Adrenal gland (tissue), 5 donors: ENCODE data around the gene SERPINA4.

Source experiments
- CTCF ChIP-seq, 6 experiments: fragments of 450-650 bp in 4 of 6; fragments of 200-600 bp in 2 of 6; sonication (generic) in 1 of 6; IDR thresholded peaks; 1 replicate in 5 of 6; 2 replicates in 1 of 6; pipeline versions ENCODE4 v1.5.1 to v1.8.0; 2016 to 2021; ENCODE audit warnings: antibody characterized with exemption in 6 of 6, mild to moderate bottlenecking in 2 of 6, moderate library complexity in 1 of 6
- POLR2A ChIP-seq, 2 donors: fragments of 450-650 bp; IDR thresholded peaks; one replicate each; pipeline ENCODE4 v1.6.1; 2017; ENCODE audit warnings: antibody characterized with exemption in 2 of 2, mild to moderate bottlenecking in 2 of 2, moderate library complexity in 1 of 2
- donor health status: DM: no; HTN: no; CAD: no.

- TF ChIP-seq POLR2A (IDR thresholded peaks at IDR 0.05) (no peak), CTCF (IDR thresholded peaks at IDR 0.05) (no peak)
Observed at GRCh38 chr14:94594441-94594840, 33.2 kb downstream of the SERPINA4 start.
